Effector memory CD8-positive, alpha-beta T cell (primary cell): ENCODE data around the gene TMEM26.

Experiments used
- ATAC-seq: fragments of 150-1000 bp; cut with Tn5 transposase; replicated peaks from 2 replicates; pipeline ENCODE4 v1.10.0; 2021; ENCODE audit warnings: mild to moderate bottlenecking, moderate library complexity
- DNase-seq, 3 experiments: peaks; one replicate each; pipeline ENCODE4 v3.0.0; 2021
- H3K27ac Mint-ChIP-seq, 2 donors: one replicate each; pipeline ENCODE4 v1.8.0; 2022; ENCODE audit warnings: mild to moderate bottlenecking in 2 of 2, mixed read lengths in 2 of 2, moderate library complexity in 2 of 2
- H3K27me3 Mint-ChIP-seq, 2 donors: one replicate each; pipeline ENCODE4 v1.8.0; 2022; ENCODE audit warnings: mixed read lengths in 2 of 2
- H3K36me3 Mint-ChIP-seq: one replicate; pipeline ENCODE4 v1.8.0; 2022; ENCODE audit warnings: mild to moderate bottlenecking, moderate library complexity, mixed read lengths; ENCODE audit not compliant: insufficient read depth
- H3K4me1 Mint-ChIP-seq, 2 donors: one replicate each; pipeline ENCODE4 v1.8.0; 2022; ENCODE audit warnings: low read depth in 2 of 2, mixed read lengths in 2 of 2
- H3K4me3 Mint-ChIP-seq, 2 donors: one replicate each; pipeline ENCODE4 v1.8.0; 2022; ENCODE audit warnings: mild to moderate bottlenecking in 2 of 2, mixed read lengths in 2 of 2, moderate library complexity in 2 of 2
- H3K9me3 Mint-ChIP-seq, 2 donors: one replicate each; pipeline ENCODE4 v1.8.0; 2022; ENCODE audit warnings: mixed read lengths in 2 of 2

Gene TMEM26

GRCh38 chr10:61376377-61376776 is 76.8 kb downstream of the TMEM26 start:
- no peak for ATAC-seq
- no peaks in the 10 kb centered on the region for H3K9me3 Mint-ChIP-seq
- no peaks in the 10 kb centered on the region for H3K36me3 Mint-ChIP-seq
- no peak overlapping the region for H3K4me3 Mint-ChIP-seq
- H3K4me1 Mint-ChIP-seq: no peaks in the 10 kb centered on the region
- peaks cover 0 to 20% of the 10 kb centered on the region in 2 donors for H3K27me3 Mint-ChIP-seq
- no peak for DNase-seq
- no peak overlapping the region for H3K27ac Mint-ChIP-seq

GRCh38 chr10:61366365-61366764 is 86.8 kb downstream of the TMEM26 start:
- no peak for DNase-seq
- Mint-ChIP-seq H3K27me3 (no peaks in the 10 kb centered on the region), H3K4me1 (no peaks in the 10 kb centered on the region), H3K4me3 (no peak overlapping the region), H3K9me3 (no peaks in the 10 kb centered on the region), H3K27ac (no peak overlapping the region), H3K36me3 (no peaks in the 10 kb centered on the region)
- no peak for ATAC-seq

GRCh38 chr10:61364619-61365018 is 88.6 kb downstream of the TMEM26 start:
- Mint-ChIP-seq H3K4me3 (no peak overlapping the region), H3K9me3 (no peaks in the 10 kb centered on the region), H3K4me1 (no peaks in the 10 kb centered on the region), H3K27me3 (no peaks in the 10 kb centered on the region), H3K36me3 (no peaks in the 10 kb centered on the region), H3K27ac (no peak overlapping the region)
- DNase-seq: no peak
- no peak for ATAC-seq

- no peaks in the 10 kb centered on the region for H3K36me3 Mint-ChIP-seq
- no peak overlapping the region for H3K27ac Mint-ChIP-seq
- H3K27me3 Mint-ChIP-seq: peaks cover 0 to 4% of the 10 kb centered on the region in 2 donors
- H3K4me3 Mint-ChIP-seq: no peak overlapping the region
- H3K9me3 Mint-ChIP-seq: no peaks in the 10 kb centered on the region
- ATAC-seq (no peak), DNase-seq (no peak)
- H3K4me1 Mint-ChIP-seq: no peaks in the 10 kb centered on the region
These were observed 90.2 kb downstream of the TMEM26 start for GRCh38 chr10:61363006-61363405.

DNA sequence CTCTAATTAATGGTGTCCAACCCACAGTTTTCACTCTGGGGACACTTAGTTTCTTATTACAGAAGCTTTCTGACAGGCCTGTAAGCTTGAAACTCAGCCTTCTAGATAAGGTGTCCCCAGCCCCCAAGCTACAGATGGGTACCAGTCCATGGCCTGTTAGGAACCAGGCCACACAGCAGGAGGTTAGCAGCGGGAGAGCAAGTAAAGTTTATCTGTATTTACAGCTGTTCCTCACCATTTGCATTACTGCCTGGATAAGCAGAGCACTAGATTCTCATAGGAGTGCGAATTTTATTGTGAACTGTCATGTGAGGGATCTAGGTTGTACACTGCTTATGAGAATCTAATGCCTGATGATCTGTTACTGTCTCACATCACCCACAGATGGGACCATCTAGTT is 93.7 kb downstream of the TMEM26 start:
- Mint-ChIP-seq H3K36me3 (no peaks in the 10 kb centered on the region), H3K4me1 (no peaks in the 10 kb centered on the region), H3K4me3 (no peak overlapping the region), H3K27me3 (peaks cover 0 to 4% of the 10 kb centered on the region in 2 donors), H3K9me3 (no peaks in the 10 kb centered on the region), H3K27ac (no peak overlapping the region)
- DNase-seq (no peak), ATAC-seq (no peak)

- H3K9me3 Mint-ChIP-seq: no peaks in the 10 kb centered on the region
These were observed 95.5 kb downstream of the TMEM26 start for GRCh38 chr10:61357687-61358086.

More at GRCh38 chr10:61357687-61358086, 95.5 kb downstream of the TMEM26 start:
- Mint-ChIP-seq H3K27me3 (peaks cover 0 to 15% of the 10 kb centered on the region in 2 donors), H3K4me1 (no peaks in the 10 kb centered on the region), H3K27ac (no peak overlapping the region), H3K4me3 (no peak overlapping the region), H3K36me3 (no peaks in the 10 kb centered on the region)
- ATAC-seq (no peak), DNase-seq (no peak)
